SK-N-MC (cell line): ENCODE measurements around the gene ERICH6.

Source experiments
- EZH2 ChIP-seq: fragments of 200-600 bp; sonication (generic); IDR thresholded peaks from one replicate; pipeline ENCODE4 v1.6.1; 2017; ENCODE audit warnings: antibody characterized with exemption
- FOXP2 ChIP-seq: optimal IDR thresholded peaks from 2 replicates; pipeline ENCODE3; 2011; ENCODE audit warnings: mild to moderate bottlenecking, moderate library complexity; ENCODE audit not compliant: insufficient read depth; ENCODE audit errors: extremely low read length, control extremely low read depth
- POLR2AphosphoS5 ChIP-seq: IDR thresholded peaks from 2 replicates; pipeline ENCODE4 v1.6.1; 2012; ENCODE audit warnings: mild to moderate bottlenecking, low read depth, low read length, borderline replicate concordance

- no peak for TF ChIP-seq EZH2
- no peak for TF ChIP-seq POLR2AphosphoS5
- no peak for TF ChIP-seq FOXP2
Measured at GRCh38 chr3:150682824-150683223, 20.9 kb downstream of the ERICH6 start.
